Gastroesophageal sphincter (tissue), 4 donors: ENCODE results near the gene CYP27A1. TPM values are rescaled to one million over a fixed set of nuclear protein-coding genes. Genes with fewer than 3 reads are reported as not detected.

ENCODE experiments used
- ATAC-seq: fragments of 150-250 bp; one replicate; pipeline ENCODE4 v1.9.1; 2016; ENCODE audit warnings: mild to moderate bottlenecking, moderate library complexity
- H3K27ac ChIP-seq, 4 donors: fragments of 200-600 bp; sonication (generic) in 3 of 4; 1 replicate in 3 of 4; 2 replicates in 1 of 4; pipeline ENCODE4 v1.5.1; 2016 to 2019
- H3K27me3 ChIP-seq: fragments of 200-600 bp; sonication (generic); one replicate; pipeline ENCODE4 v1.5.1; 2019
- H3K36me3 ChIP-seq, 2 donors: fragments of 200-600 bp; sonication (generic); one replicate each; pipeline ENCODE4 v1.5.1; 2019; ENCODE audit warnings: control low read depth in 1 of 2
- H3K4me1 ChIP-seq, 3 donors: fragments of 200-600 bp; sonication (generic); 1 replicate in 2 of 3; 2 replicates in 1 of 3; pipeline ENCODE4 v1.5.1; 2016 to 2019; ENCODE audit warnings: control low read depth in 2 of 3
- H3K4me3 ChIP-seq, 2 donors: fragments of 200-600 bp; sonication (generic); one replicate each; pipeline ENCODE4 v1.5.1; 2019; ENCODE audit warnings: mild to moderate bottlenecking in 1 of 2, moderate library complexity in 1 of 2
- H3K9me3 ChIP-seq, 3 donors: fragments of 200-600 bp; sonication (generic); one replicate each; pipeline ENCODE4 v1.5.1; 2017 to 2019; ENCODE audit warnings: control low read depth in 2 of 3
- CTCF ChIP-seq, 4 experiments: fragments of 200-600 bp in 2 of 4; fragments of 450-650 bp in 2 of 4; sonication (generic) in 1 of 4; IDR thresholded peaks; one replicate each; pipeline ENCODE4 v1.5.1; 2017 to 2019; ENCODE audit warnings: antibody characterized with exemption in 4 of 4, mild to moderate bottlenecking in 2 of 4, moderate library complexity in 2 of 4
- EP300 ChIP-seq: sonication (generic); formaldehyde crosslinking; IDR thresholded peaks from one replicate; pipeline ENCODE4 v1.6.1; 2017; ENCODE audit warnings: antibody characterized with exemption, mild to moderate bottlenecking
- POLR2A ChIP-seq, 2 donors: fragments of 450-650 bp; IDR thresholded peaks; one replicate each; pipeline ENCODE4 v1.6.1; 2017; ENCODE audit warnings: antibody characterized with exemption in 2 of 2, mild to moderate bottlenecking in 2 of 2, moderate library complexity in 1 of 2
- POLR2AphosphoS5 ChIP-seq: sonication (generic); formaldehyde crosslinking; IDR thresholded peaks from one replicate; pipeline ENCODE4 v1.6.1; 2017; ENCODE audit warnings: antibody characterized with exemption
- WGBS, 2 donors: methylation state at CpG; one replicate each; pipeline ENCODE4 v1.1.5; 2018; ENCODE audit warnings: low coverage in 1 of 2; 5-methylcytosine and 5-hydroxymethylcytosine counted together
- total RNA-seq, 4 donors: library from RNA; depleted of rRNA; stranded (reverse); fragments of >200 nt; gene quantifications; one replicate each; pipeline ENCODE4 v1.1.0, GENCODE V29; 2016

CYP27A1 gene
- total RNA-seq, 4 donors from 2014 or later: 20.9 to 29.0 (median 23.5) TPM

GRCh38 chr2:218812096-218812815 is 30.3 kb downstream of the CYP27A1 start:
- Histone ChIP-seq H3K36me3 (peaks cover 0 to 53% of the 10 kb centered on the region in 2 donors), H3K4me3 (no peak overlapping the region), H3K9me3 (no peaks in the 10 kb centered on the region), H3K27me3 (no peaks in the 10 kb centered on the region), H3K27ac (no peak overlapping the region), H3K4me1 (peaks cover 0 to 8% (median 0%) of the 10 kb centered on the region in 3 donors)
- 97 to 100% methylated on average over 1 to 5 of the region's 21 CpGs for WGBS, 2 donors
- ATAC-seq: no peak
- TF ChIP-seq EP300: no peak

GRCh38 chr2:218812861-218813260 is 30.9 kb downstream of the CYP27A1 start:
- H3K27me3 ChIP-seq: no peaks in the 10 kb centered on the region
- no peak overlapping the region for H3K27ac ChIP-seq
- no peak for ATAC-seq
- H3K36me3 ChIP-seq: peaks cover 0 to 59% of the 10 kb centered on the region in 2 donors
- WGBS, 2 donors: no CpG with 5 or more reads among the region's 5 CpGs
- no peaks in the 10 kb centered on the region for H3K9me3 ChIP-seq
- peaks cover 0 to 4% (median 0%) of the 10 kb centered on the region in 3 donors for H3K4me1 ChIP-seq
- TF ChIP-seq POLR2AphosphoS5 (no peak), POLR2A (IDR thresholded peaks at IDR 0.05) (no peak), EP300 (no peak), CTCF (IDR thresholded peaks at IDR 0.05) (no peak)
- no peak overlapping the region for H3K4me3 ChIP-seq

- Histone ChIP-seq H3K27ac (no peak overlapping the region), H3K4me3 (no peak overlapping the region), H3K4me1 (no peaks in the 10 kb centered on the region), H3K27me3 (no peaks in the 10 kb centered on the region), H3K36me3 (peaks cover 0 to 69% of the 10 kb centered on the region in 2 donors), H3K9me3 (no peaks in the 10 kb centered on the region)
- 80 to 100% methylated on average over 3 to 11 of the region's 11 CpGs for WGBS, 2 donors
- no peak for ATAC-seq
- no peak for TF ChIP-seq POLR2A (IDR thresholded peaks at IDR 0.05)
- TF ChIP-seq POLR2AphosphoS5: no peak
Measured at GRCh38 chr2:218813771-218814460, 32.0 kb downstream of the CYP27A1 start.

GRCh38 chr2:218814540-218815243 is 32.7 kb downstream of the CYP27A1 start:
- TF ChIP-seq CTCF (IDR thresholded peaks at IDR 0.05): no peak
- no peak for TF ChIP-seq POLR2AphosphoS5
- Histone ChIP-seq H3K4me1 (no peaks in the 10 kb centered on the region), H3K4me3 (no peak overlapping the region), H3K27me3 (no peaks in the 10 kb centered on the region), H3K27ac (no peak overlapping the region), H3K36me3 (peaks cover 0 to 77% of the 10 kb centered on the region in 2 donors), H3K9me3 (no peaks in the 10 kb centered on the region)
- WGBS, 2 donors: 77% methylated on average over 3 of the region's 13 CpGs; no CpG with 5 or more reads in 1 of the 2 donors
- no peak for ATAC-seq

- Histone ChIP-seq H3K9me3 (no peaks in the 10 kb centered on the region), H3K36me3 (peaks cover 0 to 81% of the 10 kb centered on the region in 2 donors), H3K4me3 (no peak overlapping the region), H3K4me1 (no peaks in the 10 kb centered on the region), H3K27me3 (no peaks in the 10 kb centered on the region), H3K27ac (no peak overlapping the region)
- ATAC-seq: no peak
- TF ChIP-seq CTCF (IDR thresholded peaks at IDR 0.05) (no peak), EP300 (no peak), POLR2A (IDR thresholded peaks at IDR 0.05) (no peak), POLR2AphosphoS5 (no peak)
- WGBS, 2 donors: 61 to 71% methylated on average over 1 to 3 of the region's 5 CpGs
Measured at GRCh38 chr2:218815244-218815637, 33.3 kb downstream of the CYP27A1 start.
